CD14-positive monocyte (primary cell): ENCODE results near the gene PDZK1IP1. TPM values are rescaled to one million over a fixed set of nuclear protein-coding genes. Genes with fewer than 3 reads are reported as not detected.

Experiments used
- DNase-seq, 3 donors: peaks; one replicate each; pipeline ENCODE4 v3.0.0-alpha.2; 2011 to 2022
- H2AFZ ChIP-seq: 2 replicates; pipeline ENCODE4 v1.6.0; 2012; ENCODE audit warnings: mild to moderate bottlenecking, low read depth, low read length, inconsistent platforms; ENCODE audit not compliant: insufficient read depth, poor library complexity, severe bottlenecking
- H3K27ac ChIP-seq, 2 donors: 1 replicate in 1 of 2; 2 replicates in 1 of 2; pipeline ENCODE4 v1.5.1; 2012 to 2013; ENCODE audit warnings: low read length in 2 of 2, control low read depth in 1 of 2, inconsistent platforms in 1 of 2, low read depth in 1 of 2, mild to moderate bottlenecking in 1 of 2
- H3K27me3 ChIP-seq, 2 donors: one replicate each; pipeline versions ENCODE4 v1.6.0 to v1.6.1; 2011 to 2013; ENCODE audit warnings: low read length in 2 of 2; ENCODE audit not compliant: control insufficient read depth in 2 of 2, insufficient read depth in 2 of 2
- H3K36me3 ChIP-seq, 2 donors: replicated peaks in 1 of 2; 1 replicate in 1 of 2; 2 replicates in 1 of 2; pipeline versions ENCODE4 v1.5.1 to v1.6.1; 2012 to 2013; ENCODE audit warnings: low read length in 2 of 2, control low read depth in 1 of 2, inconsistent platforms in 1 of 2, mild to moderate bottlenecking in 1 of 2; ENCODE audit not compliant: insufficient read depth in 2 of 2, control insufficient read depth in 1 of 2
- H3K4me1 ChIP-seq, 2 donors: 1 replicate in 1 of 2; 2 replicates in 1 of 2; pipeline versions ENCODE4 v1.5.1 to v1.6.1; 2012 to 2013; ENCODE audit warnings: low read length in 2 of 2, control low read depth in 1 of 2, inconsistent platforms in 1 of 2, mild to moderate bottlenecking in 1 of 2, moderate library complexity in 1 of 2; ENCODE audit not compliant: insufficient read depth in 2 of 2, control insufficient read depth in 1 of 2
- H3K4me2 ChIP-seq: replicated peaks from 2 replicates; pipeline ENCODE3; 2012; ENCODE audit warnings: low read length, moderate library complexity, mild to moderate bottlenecking; ENCODE audit not compliant: poor library complexity, severe bottlenecking; ENCODE audit errors: extremely low read depth
- H3K4me3 ChIP-seq, 3 experiments: fragments of 200-600 bp in 1 of 3; sonication (generic) in 1 of 3; replicated peaks in 1 of 3; 1 replicate in 2 of 3; 2 replicates in 1 of 3; pipeline ENCODE4 v1.5.1; 2011 to 2013; ENCODE audit warnings: low read length in 3 of 3, mild to moderate bottlenecking in 3 of 3, control low read depth in 2 of 3, low read depth in 2 of 3, inconsistent platforms in 1 of 3, moderate library complexity in 1 of 3
- H3K79me2 ChIP-seq: 2 replicates; pipeline ENCODE4 v1.6.0; 2012; ENCODE audit warnings: mild to moderate bottlenecking, control low read depth, inconsistent platforms, low read length, moderate library complexity; ENCODE audit not compliant: insufficient read depth
- H3K9ac ChIP-seq: 2 replicates; pipeline ENCODE4 v1.6.0; 2017; ENCODE audit warnings: low read length, mild to moderate bottlenecking; ENCODE audit not compliant: insufficient read depth, poor library complexity, severe bottlenecking
- H3K9me3 ChIP-seq, 2 donors: replicated peaks in 1 of 2; 1 replicate in 1 of 2; 2 replicates in 1 of 2; pipeline versions ENCODE4 v1.5.1 to v1.6.1; 2012 to 2013; ENCODE audit warnings: low read length in 2 of 2, control low read depth in 1 of 2; ENCODE audit not compliant: control insufficient read depth in 1 of 2, insufficient read depth in 1 of 2
- H4K20me1 ChIP-seq: 2 replicates; pipeline ENCODE4 v1.6.0; 2012; ENCODE audit warnings: mild to moderate bottlenecking, low read length, control low read depth, moderate library complexity; ENCODE audit not compliant: insufficient read depth
- H3K27ac Mint-ChIP-seq, 7 donors: one replicate each; pipeline ENCODE4 v1.8.0; 2020; ENCODE audit warnings: mild to moderate bottlenecking in 7 of 7, mixed read lengths in 7 of 7, moderate library complexity in 6 of 7, inconsistent platforms in 2 of 7
- H3K27me3 Mint-ChIP-seq, 3 donors: one replicate each; pipeline ENCODE4 v1.8.0; 2021 to 2022; ENCODE audit warnings: low read depth in 3 of 3, mild to moderate bottlenecking in 3 of 3, mixed read lengths in 3 of 3, moderate library complexity in 3 of 3, inconsistent platforms in 1 of 3
- H3K36me3 Mint-ChIP-seq, 2 donors: one replicate each; pipeline ENCODE4 v1.8.0; 2020; ENCODE audit warnings: mixed read lengths in 2 of 2, inconsistent platforms in 1 of 2, mild to moderate bottlenecking in 1 of 2
- H3K4me1 Mint-ChIP-seq: one replicate; pipeline ENCODE4 v1.8.0; 2020; ENCODE audit warnings: mild to moderate bottlenecking, mixed read lengths
- H3K4me3 Mint-ChIP-seq, 2 donors: one replicate each; pipeline ENCODE4 v1.8.0; 2020; ENCODE audit warnings: mild to moderate bottlenecking in 2 of 2, mixed read lengths in 2 of 2, moderate library complexity in 1 of 2
- H3K9me3 Mint-ChIP-seq, 7 donors: one replicate each; pipeline ENCODE4 v1.8.0; 2020 to 2022; ENCODE audit warnings: mixed read lengths in 7 of 7, mild to moderate bottlenecking in 6 of 7, moderate library complexity in 6 of 7, inconsistent platforms in 2 of 7
- WGBS: methylation state at CpG from one replicate; pipeline ENCODE4 v1.1.5; 2013; ENCODE audit warnings: missing lambda C conversion rate; ENCODE audit not compliant: insufficient coverage; 5-methylcytosine and 5-hydroxymethylcytosine counted together
- intact Hi-C, 2 donors: fragments of 100-400 bp; cut with micrococcal nuclease; formaldehyde crosslinking; loops; one replicate each; pipeline versions ENCODE4 v1.15.0 to v1.15.1; 2023
- polyA plus RNA-seq, 3 donors: library from polyadenylated mRNA; depleted of rRNA in 1 of 3; unstranded in 2 of 3; stranded (reverse) in 1 of 3; fragments of 300-500 nt in 2 of 3; fragments of >200 nt in 1 of 3; fragmentation: Illumina TruSeq in 2 of 3; gene quantifications; 1 replicate in 2 of 3; 2 replicates in 1 of 3; pipeline ENCODE4 v1.2.3, GENCODE V29; 2012 to 2021
- TF ChIP-seq, protein P1 (sequence below): fragments of 200-600 bp; IDR thresholded peaks from one replicate; pipeline ENCODE4 v1.8.0; 2022; ENCODE audit warnings: antibody characterized with exemption, mild to moderate bottlenecking

Gene PDZK1IP1
- polyA plus RNA-seq, 3 donors, result 1.4 TPM; not detected in 2

DNA sequence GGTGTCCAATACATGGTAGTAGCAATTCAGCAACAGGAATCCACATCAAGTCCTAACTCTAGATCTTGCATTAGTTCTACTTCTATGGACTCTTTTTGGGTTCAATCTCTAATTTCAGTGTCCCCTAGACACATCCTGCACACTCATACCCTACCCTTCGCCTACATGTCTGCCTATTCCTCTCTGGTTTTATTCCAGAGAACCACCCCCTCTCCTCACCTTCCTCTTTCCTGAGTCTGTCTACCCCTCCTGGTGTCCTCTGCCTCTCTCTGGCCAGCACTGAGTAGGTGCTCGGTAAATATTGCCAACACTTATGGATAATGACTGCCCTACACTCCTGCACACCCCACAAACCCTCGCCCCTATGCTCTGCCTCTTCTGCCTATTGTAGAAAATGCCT, 32.6 kb upstream of the PDZK1IP1 start:
- H3K4me1 Mint-ChIP-seq, result peaks cover 6% of the 10 kb centered on the region
- 83% methylated on average over 2 of the region's 3 CpGs for WGBS
- H3K36me3 Mint-ChIP-seq, result no peaks in the 10 kb centered on the region

DNA sequence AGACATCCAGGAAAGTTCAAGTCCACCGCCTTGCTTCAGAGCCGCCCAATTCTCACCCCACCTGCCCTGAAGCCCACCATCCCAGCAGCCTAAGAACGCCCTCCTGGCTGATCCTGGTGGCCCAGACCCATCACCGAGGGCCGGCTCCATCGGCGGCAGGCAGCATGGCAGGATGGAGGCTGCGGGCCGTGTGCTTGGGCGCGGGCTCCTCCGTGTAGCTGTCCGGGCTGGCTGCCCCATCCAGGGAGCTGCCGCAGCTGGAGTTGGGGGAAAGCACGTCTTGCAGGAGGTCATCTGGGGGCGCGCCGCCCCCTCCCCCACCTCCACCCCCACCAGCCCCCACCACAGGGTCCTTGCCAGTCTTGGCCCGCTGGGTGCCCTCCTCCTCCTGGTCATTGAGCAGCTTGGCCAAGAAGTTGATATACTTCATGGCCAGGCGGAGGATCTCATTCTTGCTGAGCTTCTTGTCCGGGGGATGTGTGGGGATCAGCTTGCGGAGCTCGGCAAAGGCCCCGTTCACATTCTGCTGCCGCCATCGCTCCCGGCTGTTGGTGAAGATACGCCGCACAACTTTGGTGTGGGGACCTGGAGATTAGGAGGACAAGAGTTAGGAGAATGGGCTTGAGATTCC, 29.9 kb upstream of the PDZK1IP1 start:
- 100% methylated on average over 6 of the region's 29 CpGs for WGBS
- no peak for DNase-seq
- H3K4me3 Mint-ChIP-seq, result no peak overlapping the region
- H3K27ac Mint-ChIP-seq, result no peak overlapping the region
- H3K9me3 Mint-ChIP-seq, result no peaks in the 10 kb centered on the region
- Histone ChIP-seq H3K36me3 (no peaks in the 10 kb centered on the region), H3K4me2 (no peak overlapping the region), H3K27me3 (peaks cover 16 to 24% of the 10 kb centered on the region in 2 donors), H3K4me1 (no peaks in the 10 kb centered on the region), H3K79me2 (no peaks in the 10 kb centered on the region), H2AFZ (no peak overlapping the region), H3K9me3 (peaks cover 0 to 8% of the 10 kb centered on the region in 2 donors), H3K27ac (no peak overlapping the region), H4K20me1 (no peaks in the 10 kb centered on the region), H3K9ac (no peak overlapping the region), H3K4me3 (no peak overlapping the region)
- H3K4me1 Mint-ChIP-seq, result no peaks in the 10 kb centered on the region
- H3K27me3 Mint-ChIP-seq, result peaks cover 1 to 10% (median 8%) of the 10 kb centered on the region in 3 donors
- no peaks in the 10 kb centered on the region for H3K36me3 Mint-ChIP-seq
- intact Hi-C loops, result no loop called here
- TF ChIP-seq, protein P1, sequence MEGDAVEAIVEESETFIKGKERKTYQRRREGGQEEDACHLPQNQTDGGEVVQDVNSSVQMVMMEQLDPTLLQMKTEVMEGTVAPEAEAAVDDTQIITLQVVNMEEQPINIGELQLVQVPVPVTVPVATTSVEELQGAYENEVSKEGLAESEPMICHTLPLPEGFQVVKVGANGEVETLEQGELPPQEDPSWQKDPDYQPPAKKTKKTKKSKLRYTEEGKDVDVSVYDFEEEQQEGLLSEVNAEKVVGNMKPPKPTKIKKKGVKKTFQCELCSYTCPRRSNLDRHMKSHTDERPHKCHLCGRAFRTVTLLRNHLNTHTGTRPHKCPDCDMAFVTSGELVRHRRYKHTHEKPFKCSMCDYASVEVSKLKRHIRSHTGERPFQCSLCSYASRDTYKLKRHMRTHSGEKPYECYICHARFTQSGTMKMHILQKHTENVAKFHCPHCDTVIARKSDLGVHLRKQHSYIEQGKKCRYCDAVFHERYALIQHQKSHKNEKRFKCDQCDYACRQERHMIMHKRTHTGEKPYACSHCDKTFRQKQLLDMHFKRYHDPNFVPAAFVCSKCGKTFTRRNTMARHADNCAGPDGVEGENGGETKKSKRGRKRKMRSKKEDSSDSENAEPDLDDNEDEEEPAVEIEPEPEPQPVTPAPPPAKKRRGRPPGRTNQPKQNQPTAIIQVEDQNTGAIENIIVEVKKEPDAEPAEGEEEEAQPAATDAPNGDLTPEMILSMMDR, result no peak

More for the DNA sequence above, 32.6 kb upstream of the PDZK1IP1 start:
- no peak overlapping the region for H3K4me3 Mint-ChIP-seq
- Histone ChIP-seq H3K4me3 (no peak overlapping the region), H3K4me1 (peaks cover 0 to 8% of the 10 kb centered on the region in 2 donors), H3K79me2 (no peaks in the 10 kb centered on the region), H3K9me3 (peaks cover 0 to 21% of the 10 kb centered on the region in 2 donors), H3K36me3 (no peaks in the 10 kb centered on the region), H3K4me2 (no peak overlapping the region), H4K20me1 (no peaks in the 10 kb centered on the region), H2AFZ (no peak overlapping the region), H3K27me3 (peaks cover 36 to 48% of the 10 kb centered on the region in 2 donors), H3K9ac (no peak overlapping the region), H3K27ac (no peak overlapping the region)
- peaks cover 0 to 11% (median 0%) of the 10 kb centered on the region in 7 donors for H3K9me3 Mint-ChIP-seq
- TF ChIP-seq, protein P1, result no peak
- DNase-seq, result no peak
- H3K27ac Mint-ChIP-seq, result no peak overlapping the region
- intact Hi-C loops, result no loop called here
- H3K27me3 Mint-ChIP-seq, result peaks cover 19 to 29% (median 28%) of the 10 kb centered on the region in 3 donors
